ENCODE results near the gene DUS3L.

DUS3L gene, protein sequence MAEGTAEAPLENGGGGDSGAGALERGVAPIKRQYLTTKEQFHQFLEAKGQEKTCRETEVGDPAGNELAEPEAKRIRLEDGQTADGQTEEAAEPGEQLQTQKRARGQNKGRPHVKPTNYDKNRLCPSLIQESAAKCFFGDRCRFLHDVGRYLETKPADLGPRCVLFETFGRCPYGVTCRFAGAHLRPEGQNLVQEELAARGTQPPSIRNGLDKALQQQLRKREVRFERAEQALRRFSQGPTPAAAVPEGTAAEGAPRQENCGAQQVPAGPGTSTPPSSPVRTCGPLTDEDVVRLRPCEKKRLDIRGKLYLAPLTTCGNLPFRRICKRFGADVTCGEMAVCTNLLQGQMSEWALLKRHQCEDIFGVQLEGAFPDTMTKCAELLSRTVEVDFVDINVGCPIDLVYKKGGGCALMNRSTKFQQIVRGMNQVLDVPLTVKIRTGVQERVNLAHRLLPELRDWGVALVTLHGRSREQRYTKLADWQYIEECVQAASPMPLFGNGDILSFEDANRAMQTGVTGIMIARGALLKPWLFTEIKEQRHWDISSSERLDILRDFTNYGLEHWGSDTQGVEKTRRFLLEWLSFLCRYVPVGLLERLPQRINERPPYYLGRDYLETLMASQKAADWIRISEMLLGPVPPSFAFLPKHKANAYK

DNA sequence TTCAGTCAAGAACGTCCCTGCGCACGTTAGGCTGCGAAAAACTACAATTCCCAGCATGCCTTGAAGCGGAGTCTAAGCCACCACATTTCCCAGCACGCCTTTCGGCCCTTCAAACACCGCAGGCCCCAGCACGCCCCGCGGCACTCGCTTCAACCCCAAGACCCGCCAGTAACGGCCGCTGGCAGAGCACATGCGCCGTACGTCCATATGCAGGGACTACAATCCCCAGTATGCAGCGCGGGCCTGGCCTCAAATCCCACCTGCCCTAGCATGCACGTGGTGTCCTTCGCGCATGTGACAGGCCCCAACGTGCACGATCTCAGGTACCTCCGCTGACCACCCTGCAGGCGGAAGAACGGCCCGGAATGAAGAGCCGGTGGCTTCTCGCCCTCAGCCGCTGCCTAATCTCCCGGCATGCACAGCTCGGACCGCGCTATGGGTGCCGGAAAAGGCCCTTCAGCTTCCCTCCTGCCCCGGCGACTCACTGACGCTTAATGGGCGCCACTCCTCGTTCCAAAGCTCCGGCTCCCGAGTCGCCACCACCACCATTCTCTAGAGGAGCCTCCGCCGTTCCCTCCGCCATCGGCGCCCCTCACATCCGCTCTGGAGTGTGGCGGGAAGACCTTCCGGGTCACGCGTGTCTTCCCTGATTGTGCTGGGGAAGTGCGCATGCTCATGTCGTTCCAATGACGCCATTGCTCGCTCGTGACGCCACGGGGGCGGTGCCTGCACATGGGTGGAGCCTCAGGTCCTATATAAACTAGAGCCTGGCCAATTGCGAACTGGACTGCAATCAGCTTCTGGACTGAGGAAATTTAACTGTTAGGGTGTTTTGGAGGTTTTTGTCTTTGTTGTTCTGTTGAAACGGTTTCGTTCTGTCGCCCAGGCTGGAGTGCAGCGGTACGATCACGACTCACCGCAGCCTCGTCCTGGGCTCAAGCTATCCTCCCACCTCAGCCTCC lies at the start of gene DUS3L:
DUS3L (minus strand) TSS at position 605 of the 962 bp plus-strand sequence; CDS start at position 583, 22 bp downstream.
- peak; percentile 99 for DNase-seq (ENCODE audit: low spot score)
- TF ChIP-seq, protein P1, sequence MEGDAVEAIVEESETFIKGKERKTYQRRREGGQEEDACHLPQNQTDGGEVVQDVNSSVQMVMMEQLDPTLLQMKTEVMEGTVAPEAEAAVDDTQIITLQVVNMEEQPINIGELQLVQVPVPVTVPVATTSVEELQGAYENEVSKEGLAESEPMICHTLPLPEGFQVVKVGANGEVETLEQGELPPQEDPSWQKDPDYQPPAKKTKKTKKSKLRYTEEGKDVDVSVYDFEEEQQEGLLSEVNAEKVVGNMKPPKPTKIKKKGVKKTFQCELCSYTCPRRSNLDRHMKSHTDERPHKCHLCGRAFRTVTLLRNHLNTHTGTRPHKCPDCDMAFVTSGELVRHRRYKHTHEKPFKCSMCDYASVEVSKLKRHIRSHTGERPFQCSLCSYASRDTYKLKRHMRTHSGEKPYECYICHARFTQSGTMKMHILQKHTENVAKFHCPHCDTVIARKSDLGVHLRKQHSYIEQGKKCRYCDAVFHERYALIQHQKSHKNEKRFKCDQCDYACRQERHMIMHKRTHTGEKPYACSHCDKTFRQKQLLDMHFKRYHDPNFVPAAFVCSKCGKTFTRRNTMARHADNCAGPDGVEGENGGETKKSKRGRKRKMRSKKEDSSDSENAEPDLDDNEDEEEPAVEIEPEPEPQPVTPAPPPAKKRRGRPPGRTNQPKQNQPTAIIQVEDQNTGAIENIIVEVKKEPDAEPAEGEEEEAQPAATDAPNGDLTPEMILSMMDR (IDR thresholded peaks at IDR 0.05; ENCODE audit: extremely low read depth, missing control alignments): no peak

DNA sequence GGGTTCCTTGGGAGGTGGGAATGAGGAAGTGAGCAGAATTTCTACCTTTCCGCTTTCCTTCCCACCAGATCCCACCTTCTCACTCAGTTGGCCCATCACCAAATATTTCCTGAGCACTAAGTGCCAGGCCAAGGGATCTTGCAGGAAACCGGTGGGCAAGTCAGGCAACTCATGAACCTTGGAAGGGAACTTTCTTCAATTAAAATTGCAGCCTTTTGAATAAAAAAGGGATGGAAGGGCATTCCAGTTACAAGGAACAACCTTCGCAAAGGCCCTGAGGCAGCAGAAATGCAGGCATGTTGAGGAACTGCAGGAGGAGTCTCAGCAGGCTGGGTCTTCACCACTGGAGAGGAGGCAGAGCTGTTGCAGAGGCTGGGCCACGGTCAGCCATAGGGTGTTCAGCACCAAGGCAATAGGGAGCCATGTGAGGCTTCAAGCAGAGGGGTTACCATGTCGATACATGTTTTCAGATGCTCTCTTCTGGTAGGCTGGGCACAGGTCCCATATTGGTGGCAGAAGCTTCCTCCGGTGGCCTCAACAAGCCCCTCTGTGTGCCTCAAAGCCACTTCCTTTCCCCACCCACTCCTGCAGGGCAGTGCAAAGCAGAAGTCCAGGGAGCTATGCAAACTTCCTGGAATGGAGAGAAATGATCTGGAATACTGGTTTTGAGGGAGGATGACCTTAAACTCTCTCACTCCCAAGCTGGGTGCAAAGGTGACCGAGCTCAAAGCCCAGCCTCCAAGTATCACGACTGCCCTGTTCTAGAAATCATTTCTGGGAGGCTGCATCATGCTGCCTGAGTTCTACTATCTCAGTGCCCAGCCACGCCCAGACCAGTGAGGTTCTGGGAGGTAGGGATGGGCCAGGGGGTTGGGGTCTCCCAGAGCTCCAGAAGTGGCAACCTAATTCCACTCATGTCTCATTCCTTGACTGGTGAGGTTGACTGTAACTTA lies 48.4 kb upstream of the DUS3L start, which contains the start of gene FUT6:
FUT6 (minus strand) TSS at position 638 of the 953 bp plus-strand sequence. CDS start 7,135 bp downstream, outside the sequence.
- no peak for DNase-seq (ENCODE audit: low spot score)
- TF ChIP-seq, protein P1 (IDR thresholded peaks at IDR 0.05; ENCODE audit: extremely low read depth, missing control alignments): no peak

DNA sequence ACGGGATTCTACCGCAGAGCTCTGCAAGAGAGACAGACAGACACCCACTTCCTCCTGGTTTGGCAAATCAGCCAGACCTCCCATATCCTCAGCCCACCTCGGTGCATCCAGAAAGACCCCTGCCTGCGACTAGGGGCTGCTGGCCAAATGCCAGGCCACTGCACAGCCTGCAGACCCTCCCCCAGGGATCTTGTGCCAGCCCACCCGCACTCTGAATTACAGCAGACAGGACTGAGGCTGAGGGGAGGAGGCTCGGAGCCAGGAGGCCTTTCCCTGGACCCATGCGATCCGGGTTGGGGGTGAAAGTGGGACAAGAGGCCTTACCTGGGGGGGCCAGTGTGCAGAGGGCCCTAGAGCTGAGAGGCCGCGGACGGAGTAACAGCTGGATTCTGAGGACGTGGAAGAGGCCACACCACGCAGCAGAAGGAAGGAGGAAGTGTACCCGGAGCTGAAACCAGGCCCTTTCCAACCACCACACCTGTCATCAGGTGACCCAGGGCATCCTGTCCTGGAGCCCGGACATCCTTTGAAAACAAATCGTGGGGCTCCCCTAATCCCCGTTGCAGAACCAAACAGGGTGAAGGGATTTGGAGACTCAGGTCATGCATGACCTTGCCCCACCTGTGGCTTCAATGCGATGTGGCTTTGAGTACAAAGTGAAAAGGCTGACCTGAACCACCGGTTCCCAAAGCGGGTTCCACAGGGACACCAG lies 47.5 kb upstream of the DUS3L start:
- DNase-seq (ENCODE audit: low spot score): no peak
- TF ChIP-seq, protein P1 (IDR thresholded peaks at IDR 0.05; ENCODE audit: extremely low read depth, missing control alignments): no peak

DNA sequence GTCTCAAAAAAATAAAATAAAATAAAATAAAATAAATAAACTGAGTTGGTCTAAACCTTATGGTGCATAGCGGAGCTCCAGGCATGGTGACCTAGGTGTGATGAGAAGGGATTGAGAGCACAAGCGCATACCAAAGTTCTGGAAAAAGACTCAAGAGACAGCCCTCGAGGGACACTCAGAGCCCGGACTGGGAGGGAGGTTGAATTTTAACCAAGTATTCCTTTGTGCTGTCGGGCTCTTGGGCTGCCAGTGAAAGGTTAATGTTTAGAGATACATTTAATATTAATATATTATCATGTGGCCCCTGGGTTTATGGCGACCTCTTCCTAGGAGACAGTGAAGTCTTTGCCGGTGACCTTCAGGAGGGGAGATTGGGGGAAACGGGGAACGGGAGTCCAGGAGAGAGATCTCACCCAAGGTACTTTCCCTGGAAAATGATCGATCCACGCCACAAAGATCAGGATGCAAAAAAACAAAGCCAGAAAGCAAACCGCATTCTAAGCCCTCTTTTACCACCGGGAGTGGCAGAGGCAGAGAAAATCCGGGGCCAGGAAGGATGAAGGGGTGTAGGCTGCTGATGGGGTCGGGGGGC lies 46.9 kb upstream of the DUS3L start:
- TF ChIP-seq, protein P1 (IDR thresholded peaks at IDR 0.05; ENCODE audit: extremely low read depth, missing control alignments): no peak

DNA sequence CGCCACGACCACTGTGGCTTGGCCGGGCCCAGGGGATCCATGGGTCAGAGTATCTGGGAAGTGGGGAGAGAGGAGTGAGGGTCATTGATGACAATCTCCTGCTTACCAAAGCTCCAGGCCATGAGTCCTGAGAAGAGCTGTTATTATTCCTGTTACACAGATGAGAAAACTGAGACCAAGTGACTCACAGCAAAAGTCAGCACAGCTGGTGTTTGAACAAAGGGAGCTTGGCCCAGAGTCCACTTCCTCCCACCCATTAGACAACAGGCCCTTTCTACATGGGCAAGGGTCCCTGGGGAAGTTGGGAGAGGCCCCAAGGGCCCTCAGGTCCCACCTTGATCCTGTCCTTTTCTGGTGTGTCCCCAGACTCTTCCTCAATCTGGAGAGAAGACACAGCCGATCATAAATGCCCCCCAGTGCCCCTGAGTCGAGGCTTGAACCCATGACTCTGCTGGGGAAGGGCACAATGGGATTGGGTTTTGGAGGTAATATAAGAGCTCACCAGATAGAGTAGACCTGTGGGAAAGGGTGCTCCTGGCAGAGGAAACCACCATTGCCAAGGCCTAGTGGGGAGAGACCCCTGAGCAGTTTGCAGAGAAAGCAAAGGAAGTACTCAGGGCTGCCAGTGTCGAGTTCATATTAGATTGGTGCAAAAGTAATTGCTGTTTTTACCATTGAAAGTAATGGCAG lies 41.7 kb upstream of the DUS3L start:
- TF ChIP-seq, protein P1 (IDR thresholded peaks at IDR 0.05; ENCODE audit: extremely low read depth, missing control alignments): no peak
- no peak for DNase-seq (ENCODE audit: low spot score)

More for the DNA sequence above, 46.9 kb upstream of the DUS3L start:
- no peak for DNase-seq (ENCODE audit: low spot score)
